CD4-positive, alpha-beta T cell (primary cell): ENCODE data around the gene ZNF367. TPM values are rescaled to one million over a fixed set of nuclear protein-coding genes. Genes with fewer than 3 reads are reported as not detected.
"Not testable (repeated sequence)": the region's sequence is repeated elsewhere in the genome, so short reads cannot be mapped to it uniquely, and the experiment has no call there.

ENCODE experiments used
- ATAC-seq: fragments of 200-7000 bp; cut with Tn5 transposase; one replicate; pipeline ENCODE4 v1.10.0; 2022; ENCODE audit warnings: mild to moderate bottlenecking; ENCODE audit not compliant: poor library complexity
- CTCF ChIA-PET: fragments of 350-600 bp; sonication (Branson Sonifier 250); formaldehyde crosslinking; loops from one replicate; lab custom pipeline; 2021; ENCODE audit warnings: antibody characterized with exemption, inconsistent platforms; lab: Charles Lee
- POLR2A ChIA-PET: fragments of 350-600 bp; sonication (Branson Sonifier 250); formaldehyde crosslinking; loops from one replicate; lab custom pipeline; 2021; ENCODE audit warnings: antibody characterized with exemption, inconsistent platforms; lab: Charles Lee
- DNase-seq, 14 experiments: peaks; one replicate each; pipeline ENCODE4 v3.0.0-alpha.2; 2013 to 2020; ENCODE audit warnings: mixed read lengths in 2 of 14
- H3K27ac ChIP-seq, 2 donors: one replicate each; pipeline versions ENCODE4 v1.5.1 to v1.7.0; 2013; ENCODE audit warnings: low read length in 2 of 2, low read depth in 1 of 2, mild to moderate bottlenecking in 1 of 2
- H3K27me3 ChIP-seq, 2 experiments: 1 replicate in 1 of 2; 2 replicates in 1 of 2; pipeline versions ENCODE4 v1.6.1 to v1.7.0; 2013; ENCODE audit warnings: low read length in 2 of 2, control low read depth in 1 of 2, mild to moderate bottlenecking in 1 of 2, moderate library complexity in 1 of 2; ENCODE audit not compliant: insufficient read depth in 2 of 2, control insufficient read depth in 1 of 2
- H3K36me3 ChIP-seq: one replicate; pipeline ENCODE4 v1.6.1; 2013; ENCODE audit warnings: low read length, control low read depth; ENCODE audit not compliant: insufficient read depth
- H3K4me1 ChIP-seq: one replicate; pipeline ENCODE4 v1.6.1; 2013; ENCODE audit warnings: low read length, control low read depth; ENCODE audit not compliant: insufficient read depth
- H3K4me3 ChIP-seq: one replicate; pipeline ENCODE4 v1.5.1; 2013; ENCODE audit warnings: mild to moderate bottlenecking, low read length, moderate library complexity
- H3K9me3 ChIP-seq, 2 experiments: 1 replicate in 1 of 2; 2 replicates in 1 of 2; pipeline versions ENCODE4 v1.6.1 to v1.7.0; 2013; ENCODE audit warnings: low read length in 2 of 2, mild to moderate bottlenecking in 2 of 2, control low read depth in 1 of 2, moderate library complexity in 1 of 2; ENCODE audit not compliant: control insufficient read depth in 1 of 2, insufficient read depth in 1 of 2
- H3K27ac Mint-ChIP-seq: one replicate; pipeline ENCODE4 v1.8.0; 2020; ENCODE audit warnings: mixed read lengths
- H3K27me3 Mint-ChIP-seq: one replicate; pipeline ENCODE4 v1.8.0; 2021; ENCODE audit warnings: mixed read lengths
- H3K36me3 Mint-ChIP-seq: one replicate; pipeline ENCODE4 v1.8.0; 2021; ENCODE audit warnings: low read depth, mixed read lengths
- H3K4me1 Mint-ChIP-seq: one replicate; pipeline ENCODE4 v1.8.0; 2021; ENCODE audit warnings: low read depth, mixed read lengths
- H3K4me3 Mint-ChIP-seq: one replicate; pipeline ENCODE4 v1.8.0; 2020; ENCODE audit warnings: mild to moderate bottlenecking, mixed read lengths
- H3K9me3 Mint-ChIP-seq: one replicate; pipeline ENCODE4 v1.8.0; 2020; ENCODE audit warnings: mixed read lengths
- CTCF ChIP-seq: fragments of 200-600 bp; IDR thresholded peaks from one replicate; pipeline ENCODE4 v1.8.0; 2022; ENCODE audit warnings: antibody characterized with exemption, mild to moderate bottlenecking
- intact Hi-C, 2 experiments: fragments of 100-400 bp; cut with DNase I in 1 of 2; cut with micrococcal nuclease in 1 of 2; formaldehyde crosslinking; loops; one replicate each; pipeline versions ENCODE4 v1.15.1 to v1.9.0; 2023 to 2025; cut with DNase I, micrococcal nuclease
- total RNA-seq, 174 experiments: library from RNA in 2 of 174; stranded (reverse) in 2 of 174; gene quantifications; one replicate each; pipeline ENCODE4 v1.2.3 and lab custom pipeline; 2021 to 2026

The ZNF367 gene
- total RNA-seq, 2 experiments from 2014 or later = 6.5 to 6.7 TPM

GRCh38 chr9:96363175-96363967 lies 54.8 kb downstream of the ZNF367 start:
- POLR2A ChIA-PET = no interaction called here
- no peak for TF ChIP-seq CTCF
- H3K4me3 ChIP-seq = no peak overlapping the region
- peaks cover 7% of the 10 kb centered on the region for H3K36me3 ChIP-seq
- DNase-seq (no peak), ATAC-seq (no peak)
- Mint-ChIP-seq H3K4me3 (no peak overlapping the region), H3K9me3 (no peaks in the 10 kb centered on the region), H3K4me1 (no peaks in the 10 kb centered on the region), H3K36me3 (peaks cover 15% of the 10 kb centered on the region), H3K27me3 (no peaks in the 10 kb centered on the region), H3K27ac (no peak overlapping the region)
- H3K27me3 ChIP-seq = no peaks in the 10 kb centered on the region
- H3K9me3 ChIP-seq = no peaks in the 10 kb centered on the region
- intact Hi-C loops = no loop called here
- CTCF ChIA-PET = no interaction called here
- H3K4me1 ChIP-seq = no peaks in the 10 kb centered on the region
- H3K27ac ChIP-seq = no peak overlapping the region

- CTCF ChIA-PET, ATAC-seq, DNase-seq, H3K27me3 ChIP-seq, H3K27ac ChIP-seq, H3K27ac Mint-ChIP-seq, intact Hi-C loops, H3K9me3 Mint-ChIP-seq, H3K9me3 ChIP-seq, H3K36me3 ChIP-seq, H3K4me3 ChIP-seq, POLR2A ChIA-PET, H3K4me1 ChIP-seq, H3K4me1 Mint-ChIP-seq, H3K4me3 Mint-ChIP-seq, H3K27me3 Mint-ChIP-seq: not testable (repeated sequence)
- H3K36me3 Mint-ChIP-seq = peaks cover 17% of the 10 kb centered on the region
Measured at GRCh38 chr9:96362119-96362518, 56.1 kb downstream of the ZNF367 start.

GRCh38 chr9:96361668-96362067 lies 56.5 kb downstream of the ZNF367 start:
- Mint-ChIP-seq H3K36me3 (peaks cover 21% of the 10 kb centered on the region), H3K27me3 (no peaks in the 10 kb centered on the region), H3K9me3 (no peaks in the 10 kb centered on the region), H3K4me3 (no peak overlapping the region), H3K4me1 (no peaks in the 10 kb centered on the region), H3K27ac (no peak overlapping the region)
- intact Hi-C loops = no loop called here
- DNase-seq (no peak), ATAC-seq (no peak)
- H3K4me3 ChIP-seq = no peak overlapping the region
- no peaks in the 10 kb centered on the region for H3K4me1 ChIP-seq
- no peaks in the 10 kb centered on the region for H3K27me3 ChIP-seq
- ChIA-PET POLR2A (no interaction called here), CTCF (no interaction called here)
- H3K9me3 ChIP-seq = no peaks in the 10 kb centered on the region
- no peak overlapping the region for H3K27ac ChIP-seq
- TF ChIP-seq CTCF = no peak
- H3K36me3 ChIP-seq = peaks cover 7% of the 10 kb centered on the region

- Mint-ChIP-seq H3K27me3 (no peaks in the 10 kb centered on the region), H3K4me3 (no peak overlapping the region), H3K4me1 (no peaks in the 10 kb centered on the region), H3K36me3 (peaks cover 21% of the 10 kb centered on the region), H3K9me3 (no peaks in the 10 kb centered on the region), H3K27ac (no peak overlapping the region)
- ChIA-PET CTCF (no interaction called here), POLR2A (no interaction called here)
- Histone ChIP-seq H3K27me3 (no peaks in the 10 kb centered on the region), H3K36me3 (peaks cover 7% of the 10 kb centered on the region), H3K9me3 (no peaks in the 10 kb centered on the region), H3K27ac (no peak overlapping the region), H3K4me1 (no peaks in the 10 kb centered on the region), H3K4me3 (no peak overlapping the region)
- ATAC-seq (no peak), DNase-seq (no peak)
- intact Hi-C loops = no loop called here
- TF ChIP-seq CTCF = no peak
Measured at GRCh38 chr9:96360976-96361375, 57.2 kb downstream of the ZNF367 start.

GRCh38 chr9:96360523-96360922 lies 57.6 kb downstream of the ZNF367 start:
- intact Hi-C loops, H3K9me3 Mint-ChIP-seq: not testable (repeated sequence)

More at GRCh38 chr9:96360523-96360922, 57.6 kb downstream of the ZNF367 start:
- CTCF ChIA-PET = interaction anchor here (0.9 kb wide), 1 partner anchor 43 kb away, joined by 3 read pairs; no protein-coding TSS in a partner anchor
- H3K4me3 ChIP-seq, H3K27me3 Mint-ChIP-seq, POLR2A ChIA-PET, H3K27ac ChIP-seq, H3K36me3 ChIP-seq, H3K4me3 Mint-ChIP-seq, H3K27ac Mint-ChIP-seq, H3K4me1 Mint-ChIP-seq, ATAC-seq, H3K27me3 ChIP-seq, DNase-seq, H3K9me3 ChIP-seq, H3K4me1 ChIP-seq: not testable (repeated sequence)
- peaks cover 21% of the 10 kb centered on the region for H3K36me3 Mint-ChIP-seq
